ENCODE measurements around the gene DCAF6. TPM values are rescaled to one million over a fixed set of nuclear protein-coding genes. Genes with fewer than 3 reads are reported as not detected.

DCAF6 gene
- total RNA-seq, 2 donors from 2014 or later: 21.4 to 32.3 TPM

DNA sequence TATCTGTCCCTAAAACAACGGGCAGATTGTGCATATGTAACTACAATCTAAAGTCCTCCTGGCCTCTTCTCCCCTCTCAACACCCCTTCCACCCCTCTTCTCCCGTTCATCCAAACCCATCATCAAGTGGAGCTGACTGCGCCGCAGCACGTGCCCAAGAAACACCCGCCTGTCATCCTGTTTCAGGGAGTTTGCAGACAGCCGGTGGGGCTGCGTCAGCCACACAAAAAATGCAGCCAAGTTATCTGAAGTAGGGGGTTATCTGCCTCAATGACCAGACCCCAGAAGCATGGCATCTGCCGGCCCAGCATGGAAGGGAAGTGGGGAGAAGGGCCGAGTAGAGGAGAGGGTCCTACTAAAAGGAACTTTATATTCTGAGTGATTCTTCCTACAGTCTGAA is 151.2 kb downstream of the DCAF6 start:
- Mint-ChIP-seq H3K9me3 (no peaks in the 10 kb centered on the region), H3K36me3 (ENCODE audit: low read depth) (peaks cover 36% of the 10 kb centered on the region), H3K27ac (no peak overlapping the region), H3K4me3 (no peak overlapping the region), H3K27me3 (ENCODE audit: insufficient read depth) (no peaks in the 10 kb centered on the region), H3K4me1 (peaks cover 26% of the 10 kb centered on the region)
- DNase-seq: no peak
- 92 to 97% methylated on average over 7 to 10 of the region's 10 CpGs for WGBS, 2 experiments (ENCODE audit: insufficient coverage in 1 of 2, insufficient read length in 1 of 2)
- H3K9me3 ChIP-seq (ENCODE audit: control insufficient read depth, low read length): no peaks in the 10 kb centered on the region
- TF ChIP-seq, protein P1, sequence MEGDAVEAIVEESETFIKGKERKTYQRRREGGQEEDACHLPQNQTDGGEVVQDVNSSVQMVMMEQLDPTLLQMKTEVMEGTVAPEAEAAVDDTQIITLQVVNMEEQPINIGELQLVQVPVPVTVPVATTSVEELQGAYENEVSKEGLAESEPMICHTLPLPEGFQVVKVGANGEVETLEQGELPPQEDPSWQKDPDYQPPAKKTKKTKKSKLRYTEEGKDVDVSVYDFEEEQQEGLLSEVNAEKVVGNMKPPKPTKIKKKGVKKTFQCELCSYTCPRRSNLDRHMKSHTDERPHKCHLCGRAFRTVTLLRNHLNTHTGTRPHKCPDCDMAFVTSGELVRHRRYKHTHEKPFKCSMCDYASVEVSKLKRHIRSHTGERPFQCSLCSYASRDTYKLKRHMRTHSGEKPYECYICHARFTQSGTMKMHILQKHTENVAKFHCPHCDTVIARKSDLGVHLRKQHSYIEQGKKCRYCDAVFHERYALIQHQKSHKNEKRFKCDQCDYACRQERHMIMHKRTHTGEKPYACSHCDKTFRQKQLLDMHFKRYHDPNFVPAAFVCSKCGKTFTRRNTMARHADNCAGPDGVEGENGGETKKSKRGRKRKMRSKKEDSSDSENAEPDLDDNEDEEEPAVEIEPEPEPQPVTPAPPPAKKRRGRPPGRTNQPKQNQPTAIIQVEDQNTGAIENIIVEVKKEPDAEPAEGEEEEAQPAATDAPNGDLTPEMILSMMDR (conservative IDR thresholded peaks at IDR 0.05): no peak
- H3K4me3 ChIP-seq (ENCODE audit: low read length): no peak overlapping the region
- H3K9ac ChIP-seq (ENCODE audit: extremely low read depth, low read length, poor library complexity, severe bottlenecking): no peak overlapping the region
- H3K4me1 ChIP-seq (ENCODE audit: control insufficient read depth, insufficient read depth, low read length): peaks cover 21% of the 10 kb centered on the region
- no peaks in the 10 kb centered on the region for H3K27me3 ChIP-seq (ENCODE audit: control insufficient read depth, insufficient read depth, low read length, poor library complexity, severe bottlenecking)
- H3K36me3 ChIP-seq (ENCODE audit: control insufficient read depth, insufficient read depth, low read length): peaks cover 79% of the 10 kb centered on the region
- H3K27ac ChIP-seq (ENCODE audit: low read depth, low read length): no peak overlapping the region

DNA sequence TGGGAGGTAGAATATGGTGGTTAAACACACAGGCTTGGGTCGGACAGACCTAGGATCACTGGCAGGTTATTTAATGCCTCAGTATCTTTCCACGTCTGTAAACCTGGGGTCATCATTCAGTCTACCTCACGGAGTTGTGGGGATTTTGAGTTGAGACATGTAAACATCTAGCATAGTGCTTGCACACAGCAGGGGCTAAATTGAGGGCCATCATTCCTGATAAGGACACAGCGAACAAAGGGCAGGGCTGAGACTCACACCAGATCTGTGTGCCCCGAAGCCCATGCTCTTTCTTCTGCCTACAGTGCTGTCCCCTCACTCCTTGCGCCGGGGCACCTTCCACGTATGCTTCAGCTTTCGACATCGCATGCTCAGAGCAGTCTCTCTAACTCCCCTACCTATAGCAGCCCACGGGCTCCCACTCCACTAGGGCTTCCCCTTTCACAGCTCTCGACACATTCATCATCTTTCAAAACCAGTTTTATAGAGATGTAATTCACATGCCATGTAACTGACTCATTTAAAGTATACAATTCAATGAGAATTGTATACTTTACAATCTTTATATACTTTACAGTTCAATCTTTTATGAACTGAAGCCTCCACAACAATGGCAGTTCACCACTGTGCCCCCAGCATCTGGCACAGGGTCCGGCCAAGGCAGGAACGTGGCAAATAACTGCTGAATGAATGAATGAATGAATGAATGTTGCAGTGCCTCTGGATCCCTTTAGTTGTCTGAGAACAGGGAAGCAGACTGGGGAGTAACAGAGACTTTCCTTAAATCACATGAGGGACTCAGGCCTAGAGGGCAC is 152.2 kb downstream of the DCAF6 start:
- Mint-ChIP-seq H3K9me3 (no peaks in the 10 kb centered on the region), H3K4me1 (peaks cover 26% of the 10 kb centered on the region), H3K36me3 (ENCODE audit: low read depth) (peaks cover 36% of the 10 kb centered on the region), H3K27ac (no peak overlapping the region), H3K4me3 (no peak overlapping the region), H3K27me3 (ENCODE audit: insufficient read depth) (no peaks in the 10 kb centered on the region)
- H3K4me3 ChIP-seq (ENCODE audit: low read length): no peak overlapping the region
- H3K9ac ChIP-seq (ENCODE audit: extremely low read depth, low read length, poor library complexity, severe bottlenecking): no peak overlapping the region
- peaks cover 71% of the 10 kb centered on the region for H3K36me3 ChIP-seq (ENCODE audit: control insufficient read depth, insufficient read depth, low read length)
- H3K9me3 ChIP-seq (ENCODE audit: control insufficient read depth, low read length): no peaks in the 10 kb centered on the region
- no peak overlapping the region for H3K27ac ChIP-seq (ENCODE audit: low read depth, low read length)
- no peak for DNase-seq
- no peaks in the 10 kb centered on the region for H3K27me3 ChIP-seq (ENCODE audit: control insufficient read depth, insufficient read depth, low read length, poor library complexity, severe bottlenecking)
- 87 to 89% methylated on average over 10 to 14 of the region's 14 CpGs for WGBS, 2 experiments (ENCODE audit: insufficient coverage in 1 of 2, insufficient read length in 1 of 2)
- TF ChIP-seq, protein P1 (conservative IDR thresholded peaks at IDR 0.05): no peak
- peaks cover 25% of the 10 kb centered on the region for H3K4me1 ChIP-seq (ENCODE audit: control insufficient read depth, insufficient read depth, low read length)

DNA sequence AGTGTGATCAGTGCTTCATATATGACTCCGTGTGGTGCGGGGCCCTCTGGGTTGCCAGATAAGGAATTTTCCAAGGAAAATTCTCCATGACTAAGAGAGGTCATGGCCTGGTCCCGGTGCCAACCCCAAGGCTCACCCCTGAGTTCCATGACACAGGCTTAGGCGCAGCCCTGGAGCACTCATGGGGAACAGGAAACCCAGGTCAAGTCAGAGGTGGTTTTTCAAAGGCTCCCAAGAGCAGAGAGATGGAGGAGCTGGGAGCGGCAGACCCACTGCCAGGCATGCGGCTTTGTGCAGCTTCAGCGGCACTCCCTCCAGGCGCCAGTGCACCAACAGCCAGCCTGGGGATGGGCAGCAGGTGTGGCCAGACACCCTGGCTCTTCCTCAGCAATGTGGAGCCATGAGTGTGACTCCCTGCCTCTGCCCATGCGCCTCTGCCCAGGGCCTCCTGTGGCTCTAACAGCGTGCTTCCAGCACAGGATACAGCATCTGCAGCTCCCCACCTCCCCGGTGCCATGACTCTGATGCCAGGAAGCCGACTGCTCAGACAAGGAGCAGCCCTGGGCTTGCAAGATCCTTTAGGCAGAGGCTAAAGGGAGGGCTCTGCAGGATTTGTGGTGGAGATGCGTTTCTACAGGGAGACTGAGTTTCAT is 153.0 kb downstream of the DCAF6 start:
- 91 to 94% methylated on average over 9 to 13 of the region's 13 CpGs for WGBS, 2 experiments (ENCODE audit: insufficient coverage in 1 of 2, insufficient read length in 1 of 2)
- Mint-ChIP-seq H3K4me3 (no peak overlapping the region), H3K27ac (no peak overlapping the region), H3K4me1 (peaks cover 26% of the 10 kb centered on the region), H3K36me3 (ENCODE audit: low read depth) (peaks cover 37% of the 10 kb centered on the region), H3K9me3 (no peaks in the 10 kb centered on the region), H3K27me3 (ENCODE audit: insufficient read depth) (no peaks in the 10 kb centered on the region)
- Histone ChIP-seq H3K9me3 (ENCODE audit: control insufficient read depth, low read length) (no peaks in the 10 kb centered on the region), H3K36me3 (ENCODE audit: control insufficient read depth, insufficient read depth, low read length) (peaks cover 71% of the 10 kb centered on the region), H3K4me1 (ENCODE audit: control insufficient read depth, insufficient read depth, low read length) (peaks cover 28% of the 10 kb centered on the region), H3K27me3 (ENCODE audit: control insufficient read depth, insufficient read depth, low read length, poor library complexity, severe bottlenecking) (no peaks in the 10 kb centered on the region), H3K4me3 (ENCODE audit: low read length) (no peak overlapping the region), H3K27ac (ENCODE audit: low read depth, low read length) (no peak overlapping the region), H3K9ac (ENCODE audit: extremely low read depth, low read length, poor library complexity, severe bottlenecking) (no peak overlapping the region)
- no peak for DNase-seq
- TF ChIP-seq, protein P1 (conservative IDR thresholded peaks at IDR 0.05): no peak

Measured in endodermal cell (in vitro differentiated cells).